ENCODE data around the gene HYOU1.
"Not testable (repeated sequence)": the region's sequence is repeated elsewhere in the genome, so short reads cannot be mapped to it uniquely, and the experiment has no call there.

Gene HYOU1

DNA sequence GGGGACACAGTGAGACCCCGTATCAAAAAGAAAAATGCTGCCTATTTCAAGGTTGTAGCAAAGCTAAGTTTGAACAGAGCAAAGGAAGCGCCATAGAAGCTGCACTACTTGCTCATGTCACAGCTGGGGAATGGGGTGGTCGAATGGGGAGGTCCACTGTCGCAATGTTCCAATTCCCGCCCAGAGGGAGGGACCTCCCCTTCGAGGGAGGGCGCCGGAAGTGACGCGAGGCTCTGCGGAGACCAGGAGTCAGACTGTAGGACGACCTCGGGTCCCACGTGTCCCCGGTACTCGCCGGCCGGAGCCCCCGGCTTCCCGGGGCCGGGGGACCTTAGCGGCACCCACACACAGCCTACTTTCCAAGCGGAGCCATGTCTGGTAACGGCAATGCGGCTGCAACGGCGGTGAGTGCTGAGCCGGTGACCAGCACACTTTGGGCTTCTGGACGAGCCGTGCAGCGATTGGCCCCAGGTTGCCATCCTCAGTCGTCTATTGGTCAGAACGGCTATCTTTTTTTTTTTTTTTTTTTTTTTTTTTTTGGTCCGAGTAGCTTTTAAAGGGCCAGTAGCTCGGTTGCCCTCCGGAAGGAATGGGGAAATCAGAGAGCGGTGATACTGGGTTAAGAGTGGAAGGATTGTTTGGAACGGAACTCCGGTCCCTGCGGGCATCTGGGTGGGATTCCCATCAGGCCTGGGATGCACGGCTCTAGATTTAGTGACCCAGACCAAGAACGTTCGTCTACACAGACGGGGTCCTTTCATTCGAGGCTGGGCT is 27.8 kb upstream of the HYOU1 start, which contains the start of gene HMBS:
Gene HMBS, plus strand, starts transcription at position 219 of the 774 bp plus-strand sequence. Its CDS starts 153 bp downstream, at position 372.
- DNase-seq, result peak; percentile 88 to 99 (median 96)

GRCh38 chr11:119081682-119082260 is 24.8 kb upstream of the HYOU1 start:
- DNase-seq, result peak in 11 of 14 donors; percentile 17 to 60 (median 45)

DNA sequence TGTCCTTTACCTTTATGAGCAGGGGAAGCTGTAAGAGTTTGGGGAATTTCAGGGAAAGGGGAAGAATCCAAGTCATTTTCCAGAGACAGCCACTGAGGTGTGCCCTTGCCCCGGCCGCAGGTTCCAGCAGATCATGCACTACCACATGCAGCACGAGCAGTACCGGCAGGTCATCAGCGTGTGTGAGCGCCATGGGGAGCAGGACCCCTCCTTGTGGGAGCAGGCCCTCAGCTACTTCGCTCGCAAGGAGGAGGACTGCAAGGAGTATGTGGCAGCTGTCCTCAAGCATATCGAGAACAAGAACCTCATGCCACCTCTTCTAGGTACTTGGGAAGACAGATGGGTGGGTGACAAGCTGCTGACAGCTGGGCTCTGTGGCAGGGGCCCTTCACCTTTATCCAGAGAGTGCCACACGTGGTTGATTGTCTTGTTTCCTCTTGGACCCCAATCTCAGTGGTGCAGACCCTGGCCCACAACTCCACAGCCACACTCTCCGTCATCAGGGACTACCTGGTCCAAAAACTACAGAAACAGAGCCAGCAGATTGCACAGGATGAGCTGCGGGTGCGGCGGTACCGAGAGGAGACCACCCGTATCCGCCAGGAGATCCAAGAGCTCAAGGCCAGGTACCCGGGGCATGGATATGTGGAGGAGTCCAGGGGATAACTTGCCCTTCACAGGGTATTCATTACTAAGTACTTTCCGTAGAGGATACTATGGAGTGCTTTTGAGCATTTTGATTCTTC is 21.8 kb upstream of the HYOU1 start:
- DNase-seq, result no peak

- no peak for DNase-seq
Observed at GRCh38 chr11:119077839-119078238, 20.8 kb upstream of the HYOU1 start.

- DNase-seq, result peak; percentile 75 to 97 (median 94)
Observed at GRCh38 chr11:119067371-119068222, 10.6 kb upstream of the HYOU1 start, which contains the start of gene VPS11. VPS11 (plus strand) TSS chr11:119067818; CDS start chr11:119067824, 6 bp downstream.

DNA sequence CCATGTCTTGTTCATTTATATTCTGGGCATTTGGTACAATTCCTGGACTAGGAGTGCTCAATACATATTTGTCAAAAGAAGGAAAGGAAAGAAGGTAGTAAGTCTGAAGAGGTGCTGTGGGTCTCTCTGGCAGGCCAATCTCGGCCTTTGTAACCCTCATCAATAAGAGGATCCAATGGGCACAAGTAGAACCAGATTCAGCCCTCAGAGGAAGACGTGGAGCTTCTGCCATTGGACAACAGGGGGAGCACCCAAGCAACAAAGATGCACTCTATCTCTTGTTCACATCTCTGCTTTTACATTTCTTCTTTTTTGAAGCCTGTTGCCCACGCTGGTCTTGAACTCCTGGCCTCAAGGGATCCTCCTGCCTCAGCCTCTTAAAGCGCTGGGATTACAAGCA is 8.4 kb upstream of the HYOU1 start:
- no peak for DNase-seq

DNA sequence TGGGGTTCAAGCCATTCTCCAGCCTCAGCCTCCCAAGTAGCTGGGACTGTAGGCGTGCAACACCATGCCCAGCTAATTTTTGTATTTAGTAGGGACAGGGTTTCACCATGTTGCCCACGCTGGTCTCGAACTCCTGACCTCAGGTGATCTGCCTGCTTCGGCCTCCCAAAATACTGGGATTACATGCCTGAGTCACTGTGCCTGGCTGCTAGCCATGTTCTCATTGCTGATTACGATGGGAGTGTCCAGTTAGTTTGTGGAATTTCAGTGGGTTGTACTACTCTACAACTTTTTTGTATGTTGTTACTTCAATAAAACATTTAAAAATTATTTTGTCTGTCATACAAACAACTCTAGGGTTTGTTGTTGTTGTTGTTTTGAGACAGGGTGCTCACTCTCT is 5.8 kb upstream of the HYOU1 start:
- DNase-seq, result no peak

- no peak for DNase-seq
Observed at GRCh38 chr11:119061256-119061655, 4.3 kb upstream of the HYOU1 start.

DNA sequence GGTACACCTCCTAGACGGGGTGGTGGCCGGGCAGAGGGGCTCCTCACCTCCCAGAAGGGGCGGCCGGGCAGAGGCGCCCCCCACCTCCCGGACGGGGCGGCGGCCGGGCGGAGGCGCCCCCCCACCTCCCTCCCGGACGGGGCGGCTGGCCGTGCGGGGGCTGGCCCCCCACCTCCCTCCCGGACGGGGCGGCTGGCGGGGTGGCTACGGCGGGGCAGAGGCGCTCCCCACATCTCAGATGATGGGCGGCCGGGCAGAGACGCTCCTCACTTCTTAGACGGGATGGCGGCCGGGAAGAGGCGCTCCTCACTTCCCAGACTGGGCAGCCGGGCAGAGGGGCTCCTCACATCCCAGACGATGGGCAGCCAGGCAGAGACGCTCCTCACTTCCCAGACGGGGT is 2.1 kb upstream of the HYOU1 start:
- DNase-seq, result not testable (repeated sequence)

- peak in 4 of 14 donors; percentile 36 to 51 (median 42) for DNase-seq
Observed at GRCh38 chr11:119056421-119056999, 495 bp downstream of the HYOU1 start.

- DNase-seq, result peak in 2 of 14 donors; percentile 15
Observed at GRCh38 chr11:119055901-119056300, 1.1 kb downstream of the HYOU1 start.

DNA sequence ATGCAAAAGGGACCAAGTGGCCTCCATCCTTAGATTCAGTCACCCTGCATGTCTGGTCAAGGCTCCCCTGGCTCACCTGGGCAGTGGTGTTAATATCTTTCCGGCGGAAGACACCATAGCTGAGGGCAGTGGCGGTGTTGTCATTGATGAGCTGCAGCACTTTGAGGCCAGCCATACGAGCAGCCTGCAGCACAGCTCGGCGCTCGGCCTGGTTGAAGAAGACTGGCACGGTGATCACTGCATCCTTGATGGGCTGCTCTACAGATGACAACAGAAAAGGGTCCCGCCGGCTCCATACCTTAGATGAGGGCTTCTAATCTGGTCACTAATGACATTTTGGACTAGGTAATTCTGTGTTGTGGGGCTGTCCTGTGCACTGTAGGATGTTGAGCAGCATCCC is 2.6 kb downstream of the HYOU1 start:
- DNase-seq, result no peak

DNA sequence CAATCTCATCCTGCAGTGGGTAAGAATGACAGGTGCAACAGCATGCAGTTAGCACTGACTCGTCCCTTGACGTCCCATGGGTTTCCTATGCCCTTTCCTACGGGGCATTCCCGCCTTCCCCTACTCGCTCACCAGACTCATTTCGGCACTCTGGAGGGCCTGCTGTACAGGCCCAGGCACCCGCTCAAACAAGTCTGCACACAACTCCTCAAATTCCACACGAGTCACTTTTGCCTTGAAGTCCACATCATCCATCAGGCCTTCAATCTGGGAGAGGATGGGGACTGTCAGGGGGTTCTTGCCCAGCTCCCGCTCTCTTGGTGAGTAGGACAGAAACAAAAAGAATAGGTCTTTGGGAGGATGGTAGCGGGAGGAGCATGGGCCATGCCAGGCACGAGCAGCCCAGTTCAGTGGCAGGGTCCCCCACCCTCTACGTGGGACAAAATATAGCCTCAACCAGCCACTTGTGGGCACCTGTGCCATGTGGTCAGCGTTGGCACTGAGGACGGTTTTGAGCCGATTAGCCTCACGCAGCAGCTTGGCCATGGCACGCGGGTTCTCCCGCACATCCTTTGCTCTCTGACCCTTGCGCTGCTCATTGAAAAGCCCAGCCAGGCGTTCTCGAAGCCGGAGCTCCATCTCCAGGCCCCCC is 4.7 kb downstream of the HYOU1 start:
- DNase-seq, result no peak

GRCh38 chr11:119051440-119052162 is 5.4 kb downstream of the HYOU1 start:
- DNase-seq, result no peak

- DNase-seq, result no peak
Observed at GRCh38 chr11:119049081-119049480, 7.9 kb downstream of the HYOU1 start.

DNA sequence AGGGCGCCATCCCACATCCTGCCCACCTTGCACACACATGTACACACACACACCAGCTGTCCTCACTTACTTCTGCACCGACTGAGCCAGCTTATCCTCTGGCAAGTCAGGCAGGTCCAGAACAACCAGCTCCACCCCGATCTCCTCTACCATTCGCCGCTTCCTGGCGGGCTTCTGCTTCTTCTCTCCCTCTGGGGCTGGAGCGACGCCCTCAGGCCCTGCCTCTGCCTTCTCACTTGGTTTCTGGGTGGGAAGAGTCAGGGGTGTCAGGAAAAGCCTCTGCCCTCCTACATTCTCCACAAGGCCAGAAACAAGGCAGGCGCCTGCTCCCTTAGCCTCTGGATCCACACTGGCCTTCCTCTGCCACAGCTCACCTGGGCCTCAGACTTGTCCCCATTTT is 8.4 kb downstream of the HYOU1 start:
- DNase-seq, result no peak

DNA sequence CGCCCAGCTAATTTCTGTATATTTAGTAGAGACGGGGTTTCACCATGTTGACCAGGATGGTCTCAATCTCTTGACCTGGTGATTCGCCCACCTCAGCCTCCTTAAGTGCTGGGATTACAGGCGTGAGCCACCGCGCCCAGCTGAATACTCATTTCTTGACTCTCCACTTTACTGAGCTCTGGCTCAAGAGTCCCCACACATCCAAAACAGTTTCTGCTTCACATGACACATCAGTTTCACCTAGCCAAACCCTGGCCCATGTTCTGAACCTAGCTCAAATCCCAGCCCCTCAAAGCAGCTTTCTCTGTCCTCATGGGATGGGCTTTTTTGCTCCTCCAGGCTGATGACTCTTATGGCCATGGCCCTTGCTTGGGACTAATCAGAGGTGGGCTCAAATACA is 9.8 kb downstream of the HYOU1 start:
- no peak for DNase-seq

- no peak for DNase-seq
Observed at GRCh38 chr11:119046489-119046888, 10.5 kb downstream of the HYOU1 start.

GRCh38 chr11:119044708-119045107 is 12.3 kb downstream of the HYOU1 start:
- DNase-seq, result no peak

DNA sequence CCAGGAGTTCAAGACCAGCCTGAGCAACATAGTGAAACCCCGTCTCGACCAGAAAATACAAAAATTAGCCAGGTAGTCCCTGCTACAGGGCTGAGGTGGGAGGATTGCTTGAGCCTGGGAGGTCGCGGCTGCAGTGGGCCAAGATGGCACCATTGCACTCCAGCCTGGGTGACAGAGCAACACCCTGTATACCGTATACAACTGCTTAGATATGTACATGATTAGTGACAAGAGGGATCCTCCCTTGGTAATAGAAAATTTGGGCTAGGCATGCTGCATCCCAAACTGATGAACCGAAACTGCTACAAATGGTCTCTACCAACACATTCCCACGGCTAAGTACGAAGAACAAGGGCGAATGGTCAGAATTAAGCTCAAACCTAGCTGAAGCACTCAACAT is 14.1 kb downstream of the HYOU1 start:
- no peak for DNase-seq

Data from C1 segment of cervical spinal cord (tissue), 14 donors.